DMS79 treated with DMSO at 0.1 percent for 48 hours (cell line): ENCODE results near the gene ROBO3.

Experiments used
- DNase-seq: peaks from one replicate; lab custom pipeline; 2025; lab: John Stamatoyannopoulos, UW

Gene ROBO3

GRCh38 chr11:124876818-124877630 lies 11.8 kb downstream of the ROBO3 start:
- peak; percentile 20 for DNase-seq

DNA sequence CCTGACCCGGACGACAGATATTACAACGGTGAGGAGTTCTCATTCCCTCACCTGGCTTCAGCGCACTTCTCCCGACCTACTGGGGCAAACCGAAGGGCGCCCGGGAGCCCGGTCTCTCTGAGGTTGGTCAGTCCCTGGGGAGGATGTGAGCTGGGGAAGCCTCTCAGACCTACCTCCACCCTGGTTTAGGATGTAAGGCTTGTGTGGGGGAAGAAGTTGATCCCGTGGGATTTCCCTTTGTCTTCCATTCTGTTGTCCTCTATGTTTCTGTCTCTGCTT lies 12.3 kb downstream of the ROBO3 start:
- DNase-seq: no peak

DNA sequence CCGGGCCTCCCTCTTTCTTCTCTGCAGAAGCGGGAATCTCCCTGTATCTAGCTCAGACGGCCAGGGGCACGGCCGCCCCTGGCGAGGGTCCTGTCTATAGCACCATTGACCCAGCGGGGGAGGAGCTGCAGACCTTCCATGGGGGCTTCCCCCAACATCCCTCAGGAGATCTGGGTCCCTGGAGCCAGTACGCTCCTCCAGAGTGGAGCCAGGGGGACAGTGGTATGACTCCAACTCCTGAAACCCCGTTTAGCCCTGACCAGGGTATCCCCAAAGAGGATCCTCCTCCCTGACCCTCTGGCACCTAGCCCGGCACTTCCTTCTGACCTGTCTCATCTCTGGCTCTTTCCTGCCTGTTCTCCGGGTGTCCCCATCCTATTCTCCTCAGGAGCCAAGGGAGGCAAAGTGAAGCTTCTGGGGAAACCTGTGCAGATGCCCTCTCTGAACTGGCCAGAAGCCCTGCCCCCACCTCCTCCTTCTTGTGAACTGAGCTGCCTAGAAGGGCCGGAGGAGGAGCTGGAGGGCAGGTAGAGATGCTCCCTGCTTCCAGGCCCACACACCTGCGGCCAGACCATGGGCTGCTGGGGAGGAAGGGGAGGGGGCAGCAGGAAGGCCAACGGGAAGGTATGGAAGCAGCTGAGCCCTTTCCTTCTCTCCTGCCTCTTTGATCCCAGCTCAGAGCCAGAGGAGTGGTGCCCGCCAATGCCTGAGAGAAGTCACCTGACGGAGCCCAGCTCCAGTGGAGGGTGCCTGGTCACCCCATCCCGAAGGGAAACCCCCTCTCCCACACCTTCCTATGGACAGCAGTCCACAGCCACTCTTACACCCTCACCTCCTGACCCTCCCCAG lies 12.9 kb downstream of the ROBO3 start:
- DNase-seq: no peak

DNA sequence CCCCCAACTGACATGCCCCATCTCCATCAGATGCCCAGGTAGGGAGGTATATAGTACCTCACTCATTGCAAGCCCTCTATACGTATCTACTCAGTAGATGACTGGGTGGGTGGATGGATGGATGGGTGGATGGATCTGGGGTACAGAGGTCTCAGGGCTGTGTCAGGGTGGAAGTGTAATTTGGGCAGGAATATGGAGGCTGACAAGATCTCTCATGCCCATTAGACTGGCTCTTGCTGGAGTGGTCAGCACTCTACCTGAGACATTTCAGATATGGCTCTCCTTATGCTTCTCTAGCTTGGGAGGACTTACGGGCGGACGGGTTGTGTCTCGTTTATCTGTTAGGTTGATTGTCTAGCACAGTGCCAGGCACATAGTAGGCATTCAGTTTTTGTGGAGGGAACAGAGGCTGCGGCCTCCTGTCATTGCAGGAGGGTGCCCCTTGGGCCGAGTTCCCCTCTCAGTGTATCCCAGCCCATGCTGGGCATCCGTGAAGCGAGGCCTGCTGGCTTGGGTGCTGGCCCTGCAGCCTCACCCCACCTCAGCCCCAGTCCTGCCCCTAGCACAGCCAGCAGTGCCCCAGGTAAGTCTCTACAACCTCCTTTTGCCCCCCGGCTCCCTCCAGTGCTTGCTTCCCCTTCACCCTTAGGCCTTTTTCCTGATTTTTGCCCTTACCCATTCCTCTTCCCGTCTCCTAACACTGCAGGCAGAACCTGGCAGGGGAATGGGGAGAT lies 13.7 kb downstream of the ROBO3 start:
- no peak for DNase-seq

- DNase-seq: no peak
Measured at GRCh38 chr11:124879493-124880289, 14.5 kb downstream of the ROBO3 start.

GRCh38 chr11:124880290-124880611 lies 15.0 kb downstream of the ROBO3 start:
- no peak for DNase-seq

GRCh38 chr11:124880958-124881357 lies 15.7 kb downstream of the ROBO3 start:
- no peak for DNase-seq

GRCh38 chr11:124882339-124883071 lies 17.3 kb downstream of the ROBO3 start:
- no peak for DNase-seq

DNA sequence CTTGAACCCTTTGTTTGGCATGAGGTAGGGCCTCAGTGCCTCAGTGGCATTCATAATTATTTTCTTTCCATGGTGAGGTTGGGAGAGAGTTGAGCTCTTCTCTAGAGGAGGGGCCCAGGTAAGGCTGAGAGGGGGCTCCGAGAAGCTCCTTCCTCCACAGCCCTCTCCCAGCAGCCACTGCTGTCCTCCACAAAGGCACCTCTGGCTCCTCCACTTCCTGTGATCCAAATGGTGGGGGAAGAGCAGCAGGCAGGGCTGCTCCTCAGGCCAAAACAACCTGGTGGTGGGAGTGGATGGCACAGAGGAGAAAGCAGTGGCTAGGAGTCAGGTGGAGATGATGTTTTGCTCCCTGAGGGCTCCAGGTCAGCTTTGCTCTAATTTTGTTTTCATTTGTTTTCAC lies 19.1 kb downstream of the ROBO3 start:
- DNase-seq: no peak

DNA sequence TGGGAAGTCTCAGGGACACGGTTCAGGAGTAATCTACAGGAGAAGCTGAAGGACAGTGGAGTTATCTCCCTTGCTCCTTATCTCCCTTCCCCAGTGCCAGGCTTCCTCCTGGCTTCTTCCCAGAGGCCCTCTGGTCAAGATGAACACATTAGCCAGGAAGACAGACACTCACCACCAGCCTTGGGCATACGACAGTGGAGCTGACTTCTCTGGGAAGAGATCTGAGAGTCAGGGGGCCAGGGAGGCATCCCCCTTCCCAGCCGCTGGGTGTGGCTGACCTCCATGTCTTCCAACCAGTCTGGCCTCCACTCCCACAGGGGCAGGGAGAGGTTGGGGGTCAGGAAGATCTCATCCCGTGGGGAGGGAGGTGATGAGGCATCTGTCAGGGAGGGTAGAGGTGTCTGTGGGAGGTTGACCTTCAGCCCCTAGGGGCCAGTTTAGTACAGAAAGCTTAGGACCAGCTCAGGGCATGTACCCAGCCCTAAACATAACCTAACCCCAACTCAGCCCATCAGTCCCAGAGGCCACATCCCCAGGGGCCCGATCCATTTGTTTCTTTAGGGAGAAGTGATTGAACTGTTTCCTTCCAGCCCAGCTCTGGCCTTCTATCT lies 19.7 kb downstream of the ROBO3 start:
- DNase-seq: no peak

DNA sequence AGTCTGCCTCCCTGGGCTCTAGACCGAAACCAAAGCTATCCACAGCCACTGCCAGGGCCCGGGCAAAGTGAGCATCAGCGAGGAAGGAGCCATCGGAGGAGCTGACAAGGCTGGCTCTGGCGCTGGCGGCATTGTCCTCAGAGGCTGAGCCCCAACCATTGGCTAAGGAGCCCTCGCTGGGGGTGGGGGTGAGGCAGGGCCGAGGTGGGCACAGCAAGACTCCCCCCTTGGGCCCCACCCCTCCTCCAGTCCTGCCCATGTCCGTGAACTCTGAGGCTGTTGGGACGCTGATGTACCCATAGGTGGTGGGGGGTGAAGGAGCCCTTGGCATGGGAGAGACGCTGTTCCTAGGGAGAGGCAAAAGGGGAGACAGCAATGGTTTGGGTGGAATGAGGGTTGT lies 21.2 kb downstream of the ROBO3 start:
- DNase-seq: no peak

- DNase-seq: no peak
Measured at GRCh38 chr11:124886978-124887666, 21.9 kb downstream of the ROBO3 start.

- no peak for DNase-seq
Measured at GRCh38 chr11:124887667-124888013, 22.4 kb downstream of the ROBO3 start.

- DNase-seq: no peak
Measured at GRCh38 chr11:124889191-124890091, 24.2 kb downstream of the ROBO3 start.

GRCh38 chr11:124890151-124890550 lies 24.9 kb downstream of the ROBO3 start:
- DNase-seq: no peak

DNA sequence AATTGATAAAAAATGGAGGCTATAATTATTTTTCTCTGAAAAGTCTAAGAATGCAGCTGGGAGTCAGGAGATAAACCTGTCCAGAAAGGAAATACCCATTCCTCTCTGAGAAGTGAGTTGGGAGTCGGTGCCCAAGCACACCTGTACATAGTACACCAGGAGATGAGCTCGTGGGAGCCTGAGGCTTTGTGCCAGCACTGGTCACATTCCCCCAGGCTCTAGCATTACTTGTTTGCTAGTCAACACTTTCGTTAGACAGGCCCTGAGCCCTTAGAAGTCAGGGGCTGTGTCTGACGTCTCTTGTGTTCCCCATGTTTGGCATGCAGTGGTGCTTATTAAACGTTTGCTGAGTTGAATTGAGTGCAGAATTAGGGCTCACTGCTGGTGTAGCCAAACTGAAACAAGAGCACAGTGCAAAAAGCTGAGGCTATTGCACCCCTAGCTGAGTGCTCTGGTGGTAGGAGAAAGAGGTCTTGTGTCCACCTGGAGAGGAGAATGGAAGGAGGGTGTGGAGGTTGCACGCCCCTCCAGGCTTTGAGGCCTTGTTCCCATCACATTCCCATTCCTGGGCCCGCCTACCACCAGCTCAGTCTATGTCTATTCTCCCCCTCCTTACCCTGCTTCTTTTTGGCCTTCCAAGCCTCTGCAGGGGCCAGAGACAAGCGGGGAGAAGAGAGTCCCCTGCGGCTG lies 25.6 kb downstream of the ROBO3 start:
- no peak for DNase-seq

DNA sequence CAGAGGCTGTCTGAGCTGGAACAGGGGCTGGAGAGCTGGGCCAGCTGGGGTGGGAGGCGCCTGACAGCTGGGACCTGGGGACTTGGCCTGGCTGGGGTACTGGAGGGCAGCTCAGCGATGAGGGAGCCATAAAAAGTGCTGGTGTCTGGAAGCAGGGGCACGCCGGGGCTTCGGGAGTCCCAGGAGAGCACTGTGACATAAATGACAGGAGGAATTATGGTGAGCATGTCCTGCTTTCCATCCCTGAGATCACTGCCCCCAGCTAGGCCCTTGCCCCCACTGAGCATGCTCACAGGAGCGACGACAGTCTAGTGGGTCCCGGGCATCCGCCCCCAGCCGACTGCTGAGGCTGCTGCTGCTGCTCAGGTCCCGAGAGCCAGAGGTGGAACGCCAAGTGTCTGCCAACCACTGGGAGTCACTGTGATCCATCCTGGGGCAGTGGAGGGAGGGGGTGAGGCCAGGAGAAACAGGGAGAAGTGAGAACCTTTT lies 26.2 kb downstream of the ROBO3 start:
- no peak for DNase-seq

GRCh38 chr11:124892146-124892545 lies 26.9 kb downstream of the ROBO3 start:
- no peak for DNase-seq
